HG02610 (cell line): ENCODE results near the gene POLR3C.
"Not testable (repeated sequence)": the region's sequence is repeated elsewhere in the genome, so short reads cannot be mapped to it uniquely, and the experiment has no call there.

Experiments used
- ATAC-seq: cut with Tn5 transposase; IDR thresholded peaks from one replicate; pipeline ENCODE4 v1.9.1; 2021; ENCODE audit warnings: mild to moderate bottlenecking, moderate library complexity; ENCODE audit not compliant: unreplicated experiment

Gene POLR3C

GRCh38 chr1:145818095-145818494 lies 5.9 kb upstream of the POLR3C start:
- not testable (repeated sequence) for ATAC-seq

GRCh38 chr1:145822779-145823331 lies 1.1 kb upstream of the POLR3C start:
- not testable (repeated sequence) for ATAC-seq

GRCh38 chr1:145824499-145824842 lies 471 bp downstream of the POLR3C start:
- no peak for ATAC-seq

- ATAC-seq: no peak
Measured at GRCh38 chr1:145826030-145826429, 2.0 kb downstream of the POLR3C start.

GRCh38 chr1:145827966-145828365 lies 4.0 kb downstream of the POLR3C start:
- ATAC-seq: no peak

DNA sequence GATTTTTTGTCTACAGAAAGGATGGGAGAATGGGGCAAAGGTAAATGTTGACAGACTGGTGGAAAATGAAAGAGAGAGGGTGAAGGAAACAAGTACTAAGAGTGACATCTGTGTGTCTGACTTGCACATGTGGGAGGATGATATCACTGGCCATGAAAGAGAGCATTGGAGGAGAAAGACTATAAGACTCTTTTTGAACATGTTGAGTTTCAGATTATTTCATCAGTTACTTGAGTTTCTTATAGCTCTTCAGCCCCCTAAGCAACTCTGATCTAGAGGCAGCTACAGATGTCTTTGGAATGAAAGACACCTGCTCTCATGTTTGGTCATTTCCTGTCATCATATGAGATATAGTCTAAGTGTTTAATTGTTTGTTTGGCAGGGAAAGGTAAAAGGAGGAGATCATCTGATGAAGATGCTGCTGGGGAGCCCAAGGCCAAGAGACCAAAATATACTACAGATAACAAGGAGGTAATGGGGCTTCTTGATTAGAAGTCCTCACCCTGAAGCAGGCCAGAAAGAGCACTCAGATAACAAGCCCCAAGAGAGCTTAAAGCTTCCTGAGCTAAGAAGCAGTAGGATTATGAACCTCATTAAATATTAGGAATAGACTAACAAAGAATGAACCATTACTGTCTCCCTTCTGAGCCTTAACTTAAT lies 4.5 kb downstream of the POLR3C start:
- no peak for ATAC-seq

GRCh38 chr1:145830810-145831209 lies 6.8 kb downstream of the POLR3C start:
- not testable (repeated sequence) for ATAC-seq

- ATAC-seq: no peak
Measured at GRCh38 chr1:145837656-145838055, 13.7 kb downstream of the POLR3C start.

- ATAC-seq: no peak
Measured at GRCh38 chr1:145843031-145843430, 19.0 kb downstream of the POLR3C start.

DNA sequence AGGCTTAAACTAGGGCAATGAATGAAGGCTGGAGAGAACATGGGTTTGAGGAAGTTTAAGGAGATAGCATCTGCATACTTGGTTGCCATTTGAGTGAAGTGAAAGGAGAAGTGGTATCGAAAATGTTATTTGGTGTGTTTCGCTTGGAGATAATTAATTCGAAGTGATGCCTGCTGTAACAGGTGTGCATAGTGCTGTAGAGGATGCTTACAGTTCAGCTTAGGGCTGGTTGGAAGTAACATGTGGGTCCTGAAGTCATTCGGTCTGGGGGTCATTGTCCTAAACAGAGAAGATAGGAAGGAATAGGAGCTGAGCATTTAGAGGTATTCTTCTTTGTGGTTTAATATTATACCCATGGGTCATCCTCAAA lies 21.1 kb downstream of the POLR3C start:
- peak; percentile 67 for ATAC-seq

- ATAC-seq: peak; percentile 56
Measured at GRCh38 chr1:145845514-145846161, 21.6 kb downstream of the POLR3C start, which contains the start of gene NUDT17. TSS of gene NUDT17 (plus strand) at chr1:145845630. CDS start at chr1:145845641, 11 bp downstream.

DNA sequence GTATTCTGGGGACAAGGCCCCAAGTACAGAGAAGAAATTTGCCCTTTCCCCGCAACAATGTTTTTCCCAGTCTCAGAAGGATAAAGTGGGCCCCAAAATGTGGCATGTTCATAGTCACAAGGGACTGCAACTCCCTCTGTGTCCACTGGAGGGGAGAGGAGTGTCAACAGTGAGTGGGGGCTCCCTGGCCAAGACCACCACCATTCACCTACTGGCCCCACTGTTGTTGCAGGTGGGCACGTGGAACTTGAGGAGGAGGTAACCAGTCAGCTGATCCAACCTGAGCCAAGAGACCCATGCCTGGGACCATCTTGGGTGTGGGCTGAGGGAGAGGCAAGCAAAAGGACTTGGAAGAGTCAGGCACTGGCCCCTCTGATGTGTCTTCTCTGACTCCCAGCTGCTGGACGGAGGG lies 22.2 kb downstream of the POLR3C start:
- peak; percentile 22 for ATAC-seq

DNA sequence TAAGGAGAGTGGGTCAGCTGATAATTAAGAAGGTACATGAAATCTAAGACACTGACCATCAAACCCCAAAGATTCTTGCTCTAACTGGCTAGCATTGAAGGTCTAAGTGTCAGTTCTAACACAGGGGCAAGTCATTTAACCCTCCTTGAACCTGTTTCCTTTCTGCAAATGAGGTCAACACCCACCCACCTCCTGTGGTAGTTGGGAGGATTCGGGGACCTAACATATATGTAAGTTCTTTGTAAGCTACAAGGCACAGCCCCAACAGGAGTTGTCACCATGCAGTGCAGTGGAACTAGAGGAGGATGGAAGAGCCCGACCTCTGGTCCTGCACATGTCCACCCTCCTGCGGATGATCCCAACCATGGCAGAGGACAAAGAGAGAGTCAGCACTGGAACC lies 23.8 kb downstream of the POLR3C start:
- no peak for ATAC-seq

- no peak for ATAC-seq
Measured at GRCh38 chr1:145849356-145850160, 25.6 kb downstream of the POLR3C start.

GRCh38 chr1:145855426-145855948 lies 31.5 kb downstream of the POLR3C start:
- no peak for ATAC-seq

GRCh38 chr1:145857170-145857569 lies 33.2 kb downstream of the POLR3C start:
- ATAC-seq: no peak

DNA sequence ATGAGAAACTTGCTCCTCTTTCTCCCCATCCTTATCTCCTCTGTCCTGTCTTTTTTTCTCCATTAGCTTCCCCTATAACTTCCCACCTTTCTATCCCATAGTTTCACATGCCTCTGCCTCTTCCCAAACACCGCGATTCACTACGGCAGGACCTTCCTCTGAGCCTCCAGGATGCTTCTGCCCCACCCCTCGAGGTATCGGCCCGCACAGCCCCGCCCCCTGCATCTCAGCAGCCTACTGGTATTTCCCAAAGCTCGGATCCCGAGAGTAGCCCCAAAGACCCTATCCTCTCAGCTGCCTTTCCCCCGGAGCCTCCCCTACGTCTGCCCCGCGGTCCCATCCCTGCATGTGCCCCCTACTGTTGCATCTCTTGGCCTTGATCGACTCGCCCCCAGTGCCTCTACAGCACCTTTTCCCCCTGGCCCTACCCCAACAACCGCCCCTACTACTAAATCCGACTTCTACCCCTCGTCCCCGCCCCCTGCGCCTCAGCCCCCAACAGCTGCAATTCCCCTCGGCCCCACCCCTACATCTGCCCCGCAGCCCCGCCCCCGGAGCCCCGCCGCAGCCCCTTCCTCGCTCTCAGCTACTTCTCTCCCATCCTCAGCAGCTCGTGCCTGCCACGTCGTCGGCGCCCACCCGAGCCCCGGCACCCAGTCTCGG lies 34.4 kb downstream of the POLR3C start:
- ATAC-seq: peak; percentile 6

GRCh38 chr1:145858901-145859490 lies 35.0 kb downstream of the POLR3C start, which contains the start of gene PIAS3:
TSS of gene PIAS3 (minus strand) at chr1:145859081. CDS start at chr1:145858990, 91 bp downstream.
- peak; percentile 92 for ATAC-seq

- peak; percentile 68 for ATAC-seq
Measured at GRCh38 chr1:145859491-145860023, 35.6 kb downstream of the POLR3C start.
